Measurements from ENCODE around the gene RUFY1. TPM values are rescaled to one million over a fixed set of nuclear protein-coding genes. Genes with fewer than 3 reads are reported as not detected.

RUFY1 gene
- total RNA-seq, 2 donors from 2014 or later = 48.7 to 55.6 TPM

DNA sequence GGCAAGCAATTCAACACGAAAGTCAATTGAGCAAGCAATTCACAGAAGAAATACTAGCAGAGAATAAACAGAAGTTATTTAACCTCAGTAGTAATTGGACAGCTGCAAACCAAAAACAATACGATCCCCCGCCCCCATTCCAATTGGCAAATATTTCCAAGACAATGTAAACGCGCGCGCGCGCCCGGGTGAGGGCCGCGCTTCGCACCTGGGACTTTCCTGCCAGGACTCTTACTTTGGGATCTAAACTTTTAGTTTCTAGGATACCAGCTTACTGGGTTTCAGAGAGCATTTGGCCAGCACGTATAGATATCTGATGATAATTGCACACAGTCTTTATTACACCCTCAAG lies 8.6 kb downstream of the RUFY1 start:
- Histone ChIP-seq H3K36me3 (peaks cover 0 to 11% of the 10 kb centered on the region in 2 donors), H3K4me3 (peak overlapping the region; percentile 40 to 52), H3K27me3 (replicated peaks; ENCODE audit: insufficient read depth) (no peaks in the 10 kb centered on the region), H3K9me3 (no peaks in the 10 kb centered on the region), H3K4me1 (replicated peaks) (no peaks in the 10 kb centered on the region), H3K27ac (peak overlapping the region; percentile 79 to 83)
- DNase-seq (ENCODE audit: low spot score) = peak; percentile 47
- TF ChIP-seq POLR2A (IDR thresholded peaks at IDR 0.05) (no peak), POLR2AphosphoS5 (IDR thresholded peaks at IDR 0.05) (no peak)
- TF ChIP-seq, protein P1, sequence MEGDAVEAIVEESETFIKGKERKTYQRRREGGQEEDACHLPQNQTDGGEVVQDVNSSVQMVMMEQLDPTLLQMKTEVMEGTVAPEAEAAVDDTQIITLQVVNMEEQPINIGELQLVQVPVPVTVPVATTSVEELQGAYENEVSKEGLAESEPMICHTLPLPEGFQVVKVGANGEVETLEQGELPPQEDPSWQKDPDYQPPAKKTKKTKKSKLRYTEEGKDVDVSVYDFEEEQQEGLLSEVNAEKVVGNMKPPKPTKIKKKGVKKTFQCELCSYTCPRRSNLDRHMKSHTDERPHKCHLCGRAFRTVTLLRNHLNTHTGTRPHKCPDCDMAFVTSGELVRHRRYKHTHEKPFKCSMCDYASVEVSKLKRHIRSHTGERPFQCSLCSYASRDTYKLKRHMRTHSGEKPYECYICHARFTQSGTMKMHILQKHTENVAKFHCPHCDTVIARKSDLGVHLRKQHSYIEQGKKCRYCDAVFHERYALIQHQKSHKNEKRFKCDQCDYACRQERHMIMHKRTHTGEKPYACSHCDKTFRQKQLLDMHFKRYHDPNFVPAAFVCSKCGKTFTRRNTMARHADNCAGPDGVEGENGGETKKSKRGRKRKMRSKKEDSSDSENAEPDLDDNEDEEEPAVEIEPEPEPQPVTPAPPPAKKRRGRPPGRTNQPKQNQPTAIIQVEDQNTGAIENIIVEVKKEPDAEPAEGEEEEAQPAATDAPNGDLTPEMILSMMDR (IDR thresholded peaks at IDR 0.05) = no peak
- intact Hi-C loops (cut with DNase I) = loop anchor here (2.0 kb wide), 1 partner anchor 64 kb away; the partner anchor contains the start of gene HNRNPH1
- WGBS = 8% methylated on average over 14 of the region's 14 CpGs

DNA sequence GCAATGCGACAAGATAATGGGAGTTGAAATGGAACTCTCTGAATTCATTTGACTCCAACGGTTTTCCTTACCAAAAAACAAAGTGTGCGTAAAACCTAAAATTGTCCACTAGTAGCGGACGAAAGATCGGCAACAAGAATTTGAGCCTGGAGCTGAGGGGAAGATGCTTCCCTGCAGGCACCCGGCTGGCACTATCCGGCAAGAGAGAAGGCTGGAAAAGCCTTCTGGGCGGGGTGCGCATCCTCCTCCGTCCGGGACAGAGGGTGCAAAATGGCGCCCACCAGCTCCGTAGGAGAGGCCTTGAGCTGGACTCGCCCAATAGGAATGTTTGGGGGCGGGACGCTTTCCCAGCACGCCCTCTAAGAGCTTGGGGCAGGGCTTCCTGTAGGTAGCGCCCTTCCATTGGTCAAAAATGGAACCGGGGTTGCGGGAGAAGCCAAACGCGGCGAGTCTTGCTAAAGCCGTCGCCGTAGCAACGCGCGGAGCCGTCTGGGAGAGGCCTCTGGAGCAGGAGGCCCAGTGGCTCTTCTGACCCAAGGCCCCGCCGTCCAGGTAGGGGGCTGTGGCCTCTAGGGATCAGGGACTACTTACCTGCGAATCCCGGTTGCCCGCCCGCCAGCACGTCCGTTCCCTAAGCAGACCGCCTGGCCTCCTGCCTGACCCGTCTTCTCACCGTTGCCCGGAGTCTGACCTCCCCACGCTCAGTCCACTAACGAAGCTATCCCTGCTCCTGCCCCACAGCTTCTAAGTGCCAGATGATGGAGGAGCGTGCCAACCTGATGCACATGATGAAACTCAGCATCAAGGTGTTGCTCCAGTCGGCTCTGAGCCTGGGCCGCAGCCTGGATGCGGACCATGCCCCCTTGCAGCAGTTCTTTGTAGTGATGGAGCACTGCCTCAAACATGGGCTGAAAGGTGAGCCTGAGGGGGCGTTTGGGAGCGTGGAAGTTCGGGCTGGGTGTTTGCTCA lies 9.2 kb downstream of the RUFY1 start:
- Histone ChIP-seq H3K27ac (peak overlapping the region; percentile 79 to 83), H3K4me1 (replicated peaks) (no peaks in the 10 kb centered on the region), H3K36me3 (peaks cover 0 to 11% of the 10 kb centered on the region in 2 donors), H3K27me3 (replicated peaks; ENCODE audit: insufficient read depth) (no peaks in the 10 kb centered on the region), H3K9me3 (no peaks in the 10 kb centered on the region), H3K4me3 (peak overlapping the region; percentile 40 to 52)
- intact Hi-C loops (cut with DNase I) = loop anchor here (2.0 kb wide), 1 partner anchor 63 kb away; the partner anchor contains the start of gene HNRNPH1
- peak; percentile 99 for DNase-seq (ENCODE audit: low spot score)
- TF ChIP-seq POLR2A (IDR thresholded peaks at IDR 0.05) (peak; percentile 93), POLR2AphosphoS5 (IDR thresholded peaks at IDR 0.05) (peak; percentile 100)
- TF ChIP-seq, protein P1 (IDR thresholded peaks at IDR 0.05) = no peak
- 8% methylated on average over 46 of the region's 52 CpGs for WGBS

DNA sequence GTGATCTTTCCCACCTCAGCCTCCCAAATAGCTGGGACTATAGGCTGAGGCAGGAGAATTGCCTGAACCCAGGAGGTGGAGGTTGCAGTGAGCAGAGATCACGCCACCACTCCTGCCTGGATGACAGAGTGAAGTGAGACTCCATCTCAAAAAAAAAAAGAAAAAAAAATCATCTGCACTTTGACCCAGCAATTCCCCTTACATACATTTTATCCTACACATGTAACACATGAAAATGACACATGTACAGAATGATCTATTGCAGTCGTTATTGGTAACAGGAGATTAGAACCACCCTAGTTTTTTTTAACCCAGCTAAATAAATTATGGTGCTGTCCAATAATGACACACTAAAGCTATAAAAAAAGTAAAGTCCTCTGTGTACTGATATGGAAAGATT lies 14.2 kb downstream of the RUFY1 start:
- H3K4me3 ChIP-seq = no peak overlapping the region
- 47% methylated on average over 2 of the region's 2 CpGs for WGBS
- H3K4me1 ChIP-seq (replicated peaks) = no peaks in the 10 kb centered on the region
- H3K27ac ChIP-seq = no peak overlapping the region
- no peak for DNase-seq (ENCODE audit: low spot score)
- no peaks in the 10 kb centered on the region for H3K27me3 ChIP-seq (replicated peaks; ENCODE audit: insufficient read depth)
- no peak for TF ChIP-seq POLR2A (IDR thresholded peaks at IDR 0.05)
- H3K36me3 ChIP-seq = peaks cover 0 to 11% of the 10 kb centered on the region in 2 donors
- H3K9me3 ChIP-seq = no peaks in the 10 kb centered on the region
- intact Hi-C loops (cut with DNase I) = no loop called here

DNA sequence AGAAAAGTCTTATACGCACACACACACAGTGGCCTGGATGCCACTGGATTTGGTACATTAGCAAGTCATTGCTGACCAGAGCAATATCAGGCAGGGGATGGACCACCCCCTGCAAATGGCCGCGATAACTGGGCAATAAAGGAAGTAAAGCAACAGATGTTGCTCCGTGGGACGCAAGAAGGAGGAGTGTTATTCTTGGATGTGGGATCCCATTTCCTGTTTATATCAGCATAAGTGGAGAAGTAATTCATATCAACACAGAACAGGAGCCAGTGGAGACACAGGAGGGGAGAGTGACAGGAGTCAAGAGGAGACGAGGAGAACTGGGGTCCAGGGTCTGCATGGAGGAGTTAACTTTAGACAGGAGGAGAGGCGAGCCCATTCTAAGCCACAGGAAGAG lies 18.4 kb downstream of the RUFY1 start:
- Histone ChIP-seq H3K4me1 (replicated peaks) (no peaks in the 10 kb centered on the region), H3K36me3 (peaks cover 4 to 6% of the 10 kb centered on the region in 2 donors), H3K9me3 (no peaks in the 10 kb centered on the region), H3K27me3 (replicated peaks; ENCODE audit: insufficient read depth) (no peaks in the 10 kb centered on the region), H3K4me3 (no peak overlapping the region), H3K27ac (no peak overlapping the region)
- intact Hi-C loops (cut with DNase I) = no loop called here
- WGBS = 74% methylated on average over 7 of the region's 7 CpGs
- DNase-seq (ENCODE audit: low spot score) = no peak
- TF ChIP-seq POLR2AphosphoS5 (IDR thresholded peaks at IDR 0.05) (no peak), POLR2A (IDR thresholded peaks at IDR 0.05) (no peak)
- TF ChIP-seq, protein P1 (IDR thresholded peaks at IDR 0.05) = no peak

DNA sequence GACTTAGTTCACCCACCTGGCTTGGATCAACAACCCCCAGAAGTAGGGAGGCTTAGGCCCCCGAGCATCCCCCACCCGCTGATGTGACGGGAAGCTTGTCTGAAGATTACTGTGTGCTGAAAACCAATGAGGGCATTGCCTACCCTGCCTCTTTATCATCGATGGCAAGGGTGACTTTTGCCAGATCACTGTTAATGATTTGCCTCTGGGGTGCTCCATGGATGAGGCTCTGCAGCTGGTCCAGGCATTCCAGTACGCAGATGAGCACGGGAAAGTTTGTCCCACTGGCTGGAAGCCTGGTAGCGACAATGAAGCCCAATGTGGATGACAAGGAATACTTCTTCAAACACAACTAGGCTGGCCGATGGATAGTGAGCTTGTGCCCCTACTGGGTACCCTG lies 22.0 kb downstream of the RUFY1 start:
- TF ChIP-seq POLR2A (IDR thresholded peaks at IDR 0.05) (no peak), POLR2AphosphoS5 (IDR thresholded peaks at IDR 0.05) (no peak)
- TF ChIP-seq, protein P1 (IDR thresholded peaks at IDR 0.05) = no peak
- H3K27ac ChIP-seq = no peak overlapping the region
- no peak overlapping the region for H3K4me3 ChIP-seq
- no peaks in the 10 kb centered on the region for H3K9me3 ChIP-seq
- no peaks in the 10 kb centered on the region for H3K4me1 ChIP-seq (replicated peaks)
- peaks cover 4 to 6% of the 10 kb centered on the region in 2 donors for H3K36me3 ChIP-seq
- 87% methylated on average over 8 of the region's 8 CpGs for WGBS
- DNase-seq (ENCODE audit: low spot score) = no peak
- no peaks in the 10 kb centered on the region for H3K27me3 ChIP-seq (replicated peaks; ENCODE audit: insufficient read depth)
- intact Hi-C loops (cut with DNase I) = no loop called here

All from prostate gland (tissue), 2 donors.